CD8-positive, alpha-beta memory T cell (primary cell): Measurements from ENCODE around the gene TLE1. TPM values are rescaled to one million over a fixed set of nuclear protein-coding genes. Genes with fewer than 3 reads are reported as not detected.
"Not testable (repeated sequence)": the region's sequence is repeated elsewhere in the genome, so short reads cannot be mapped to it uniquely, and the experiment has no call there.

Experiments used
- CTCF ChIA-PET: fragments of 350-600 bp; sonication (Branson Sonifier 250); formaldehyde crosslinking; loops from one replicate; lab custom pipeline; 2021; ENCODE audit warnings: antibody characterized with exemption; lab: Charles Lee
- POLR2A ChIA-PET: fragments of 350-600 bp; sonication (Branson Sonifier 250); formaldehyde crosslinking; loops from one replicate; lab custom pipeline; 2021; ENCODE audit warnings: antibody characterized with exemption; lab: Charles Lee
- DNase-seq, 5 donors: peaks; one replicate each; pipeline versions ENCODE4 v3.0.0 to v3.0.0-alpha.2; 2020 to 2022; ENCODE audit warnings: mixed read lengths in 1 of 5
- H3K27ac ChIP-seq: one replicate; pipeline ENCODE4 v1.7.0; 2013; ENCODE audit warnings: low read depth, mild to moderate bottlenecking, low read length, moderate library complexity
- H3K27me3 ChIP-seq: 2 replicates; pipeline ENCODE4 v1.7.0; 2013; ENCODE audit warnings: low read length, mild to moderate bottlenecking; ENCODE audit not compliant: insufficient read depth, poor library complexity, severe bottlenecking
- H3K36me3 ChIP-seq: 2 replicates; pipeline ENCODE4 v1.7.0; 2013; ENCODE audit warnings: mild to moderate bottlenecking, low read length, moderate library complexity; ENCODE audit not compliant: insufficient read depth
- H3K4me1 ChIP-seq: 2 replicates; pipeline ENCODE4 v1.7.0; 2013; ENCODE audit warnings: mild to moderate bottlenecking, low read length, moderate library complexity; ENCODE audit not compliant: insufficient read depth
- H3K4me3 ChIP-seq: 2 replicates; pipeline ENCODE4 v1.7.0; 2013; ENCODE audit warnings: mild to moderate bottlenecking, low read length
- H3K9me3 ChIP-seq: 2 replicates; pipeline ENCODE4 v1.7.0; 2013; ENCODE audit warnings: mild to moderate bottlenecking, low read length
- H3K27ac Mint-ChIP-seq, 8 donors: one replicate each; pipeline ENCODE4 v1.8.0; 2020 to 2021; ENCODE audit warnings: mixed read lengths in 8 of 8, mild to moderate bottlenecking in 6 of 8, inconsistent platforms in 3 of 8, moderate library complexity in 3 of 8
- H3K27me3 Mint-ChIP-seq, 2 donors: one replicate each; pipeline ENCODE4 v1.8.0; 2020 to 2021; ENCODE audit warnings: mixed read lengths in 2 of 2, mild to moderate bottlenecking in 1 of 2, moderate library complexity in 1 of 2
- H3K36me3 Mint-ChIP-seq, 3 donors: one replicate each; pipeline ENCODE4 v1.8.0; 2020 to 2021; ENCODE audit warnings: mixed read lengths in 3 of 3, inconsistent platforms in 1 of 3, mild to moderate bottlenecking in 1 of 3
- H3K4me1 Mint-ChIP-seq, 3 donors: one replicate each; pipeline ENCODE4 v1.8.0; 2020 to 2021; ENCODE audit warnings: mixed read lengths in 3 of 3, inconsistent platforms in 1 of 3, mild to moderate bottlenecking in 1 of 3
- H3K4me3 Mint-ChIP-seq, 7 donors: one replicate each; pipeline ENCODE4 v1.8.0; 2020 to 2021; ENCODE audit warnings: mixed read lengths in 7 of 7, mild to moderate bottlenecking in 6 of 7, moderate library complexity in 4 of 7, inconsistent platforms in 2 of 7
- H3K9me3 Mint-ChIP-seq, 5 donors: one replicate each; pipeline ENCODE4 v1.8.0; 2020 to 2022; ENCODE audit warnings: mixed read lengths in 5 of 5, mild to moderate bottlenecking in 3 of 5, moderate library complexity in 2 of 5, inconsistent platforms in 1 of 5
- polyA plus RNA-seq: library from polyadenylated mRNA; unstranded; fragments of 300-500 nt; fragmentation: Illumina TruSeq; gene quantifications from one replicate; pipeline ENCODE4 v1.2.3, GENCODE V29; 2021
- total RNA-seq, 2 experiments: library from RNA; stranded (reverse); gene quantifications; one replicate each; pipeline ENCODE4 v1.2.3, GENCODE V29; 2021

The TLE1 gene
- total and polyA plus RNA-seq, 3 experiments from 2014 or later, result 0.13 to 25.1 (median 0.33) TPM

DNA sequence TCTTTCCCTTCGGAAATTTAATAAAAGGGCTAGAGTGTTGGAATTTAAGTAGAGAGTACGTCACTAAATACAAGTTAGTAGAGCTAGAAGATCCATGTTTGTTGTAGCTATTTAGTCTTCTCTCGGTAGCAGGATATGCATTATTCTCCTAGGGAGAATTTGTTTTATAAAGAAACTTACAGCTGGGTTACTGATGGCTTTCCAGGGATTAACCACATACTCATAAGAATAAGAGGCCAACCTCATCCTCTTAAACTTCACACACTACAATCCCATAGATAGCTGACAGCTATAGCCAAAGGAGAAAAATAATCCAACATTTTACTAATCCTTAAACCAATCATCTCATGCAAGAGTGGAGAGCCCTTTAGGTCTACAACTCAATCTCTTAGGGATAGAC, 43.0 kb downstream of the TLE1 start:
- H3K4me1 ChIP-seq, result no peaks in the 10 kb centered on the region
- CTCF ChIA-PET, result no interaction called here
- no peaks in the 10 kb centered on the region for H3K9me3 Mint-ChIP-seq
- no peak overlapping the region for H3K27ac Mint-ChIP-seq
- no peak overlapping the region for H3K4me3 Mint-ChIP-seq
- no peaks in the 10 kb centered on the region for H3K9me3 ChIP-seq
- no peak for DNase-seq
- no peaks in the 10 kb centered on the region for H3K36me3 Mint-ChIP-seq
- no peak overlapping the region for H3K27ac ChIP-seq
- H3K27me3 Mint-ChIP-seq, result no peaks in the 10 kb centered on the region
- POLR2A ChIA-PET, result no interaction called here
- no peak overlapping the region for H3K4me3 ChIP-seq
- no peaks in the 10 kb centered on the region for H3K36me3 ChIP-seq
- peaks cover 0 to 3% (median 0%) of the 10 kb centered on the region in 3 donors for H3K4me1 Mint-ChIP-seq
- H3K27me3 ChIP-seq, result no peaks in the 10 kb centered on the region

DNA sequence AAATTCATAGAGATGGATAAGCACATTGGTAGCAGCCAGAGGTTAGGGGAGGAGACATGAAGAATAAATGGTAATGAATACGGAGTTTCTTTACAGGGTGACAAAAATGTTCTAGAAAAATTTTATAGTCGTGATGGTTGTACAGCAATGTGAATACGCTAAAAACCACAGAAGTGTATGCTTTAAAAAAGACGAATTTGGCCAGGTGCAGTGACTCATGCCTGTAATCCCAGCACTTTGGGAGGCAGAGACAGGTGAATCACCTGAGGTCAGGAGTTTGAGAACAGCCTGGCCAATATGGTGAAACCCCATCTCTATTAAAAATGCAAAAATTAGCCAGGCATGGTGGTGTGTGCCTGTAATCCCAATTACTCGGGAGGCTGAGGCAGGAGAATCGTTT, 44.8 kb downstream of the TLE1 start:
- CTCF ChIA-PET, H3K4me1 ChIP-seq, H3K36me3 Mint-ChIP-seq, H3K9me3 Mint-ChIP-seq, H3K27me3 ChIP-seq, H3K4me3 Mint-ChIP-seq, H3K9me3 ChIP-seq, H3K27me3 Mint-ChIP-seq, H3K4me1 Mint-ChIP-seq, H3K27ac ChIP-seq, H3K27ac Mint-ChIP-seq, POLR2A ChIA-PET, H3K36me3 ChIP-seq, DNase-seq, H3K4me3 ChIP-seq: not testable (repeated sequence)

DNA sequence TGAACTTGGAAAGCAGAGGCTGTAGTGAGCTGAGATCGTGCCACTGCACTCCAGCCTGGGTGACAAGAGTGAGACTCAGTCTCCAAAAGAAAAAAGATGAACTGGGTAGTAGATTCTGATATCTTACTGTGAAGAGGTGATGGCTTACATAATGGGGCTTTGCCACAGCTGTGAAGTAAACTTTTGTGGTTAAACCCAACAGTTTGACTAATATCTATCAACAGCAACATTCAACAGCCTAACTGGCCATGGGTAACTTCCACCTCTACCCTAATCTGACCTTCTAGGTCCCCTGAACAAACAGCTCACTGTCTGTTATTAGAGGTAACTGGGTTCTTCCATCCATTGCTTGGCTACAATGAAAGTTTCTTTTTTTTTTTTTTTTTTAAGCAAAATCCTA, 52.1 kb downstream of the TLE1 start:
- no peak overlapping the region for H3K4me3 ChIP-seq
- no peaks in the 10 kb centered on the region for H3K27me3 ChIP-seq
- no peak overlapping the region for H3K4me3 Mint-ChIP-seq
- no peaks in the 10 kb centered on the region for H3K36me3 Mint-ChIP-seq
- no peak overlapping the region for H3K27ac Mint-ChIP-seq
- no peaks in the 10 kb centered on the region for H3K27me3 Mint-ChIP-seq
- CTCF ChIA-PET, result no interaction called here
- H3K4me1 Mint-ChIP-seq, result peaks cover 0 to 1% (median 0%) of the 10 kb centered on the region in 3 donors
- H3K9me3 ChIP-seq, result no peaks in the 10 kb centered on the region
- no peaks in the 10 kb centered on the region for H3K36me3 ChIP-seq
- peaks cover 0 to 9% (median 0%) of the 10 kb centered on the region in 5 donors for H3K9me3 Mint-ChIP-seq
- POLR2A ChIA-PET, result no interaction called here
- no peaks in the 10 kb centered on the region for H3K4me1 ChIP-seq
- DNase-seq, result no peak
- H3K27ac ChIP-seq, result no peak overlapping the region

DNA sequence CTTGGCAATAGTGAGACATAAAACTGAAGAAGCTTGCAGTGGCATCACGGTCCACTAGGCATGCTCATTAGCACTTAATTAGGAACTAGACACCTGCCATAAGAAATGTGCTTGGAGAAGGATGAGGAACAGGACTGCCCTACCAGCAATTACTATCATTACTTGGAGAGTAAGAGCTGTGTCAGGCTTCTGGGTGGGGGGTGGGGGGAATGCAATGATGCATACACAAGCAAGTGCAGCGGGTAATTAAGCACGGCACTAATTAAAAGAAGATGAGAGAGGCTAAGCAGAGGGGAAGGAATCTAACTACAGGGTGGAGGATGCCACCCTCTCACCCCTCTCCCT, 53.1 kb downstream of the TLE1 start:
- H3K36me3 Mint-ChIP-seq, result no peaks in the 10 kb centered on the region
- H3K9me3 ChIP-seq, result no peaks in the 10 kb centered on the region
- H3K9me3 Mint-ChIP-seq, result peaks cover 0 to 9% (median 0%) of the 10 kb centered on the region in 5 donors
- H3K36me3 ChIP-seq, result no peaks in the 10 kb centered on the region
- no peaks in the 10 kb centered on the region for H3K27me3 ChIP-seq
- peaks cover 0 to 1% (median 0%) of the 10 kb centered on the region in 3 donors for H3K4me1 Mint-ChIP-seq
- H3K4me3 Mint-ChIP-seq, result no peak overlapping the region
- H3K4me3 ChIP-seq, result no peak overlapping the region
- no peak for DNase-seq
- ChIA-PET POLR2A (no interaction called here), CTCF (no interaction called here)
- no peak overlapping the region for H3K27ac ChIP-seq
- H3K27ac Mint-ChIP-seq, result no peak overlapping the region
- H3K4me1 ChIP-seq, result no peaks in the 10 kb centered on the region
- no peaks in the 10 kb centered on the region for H3K27me3 Mint-ChIP-seq

DNA sequence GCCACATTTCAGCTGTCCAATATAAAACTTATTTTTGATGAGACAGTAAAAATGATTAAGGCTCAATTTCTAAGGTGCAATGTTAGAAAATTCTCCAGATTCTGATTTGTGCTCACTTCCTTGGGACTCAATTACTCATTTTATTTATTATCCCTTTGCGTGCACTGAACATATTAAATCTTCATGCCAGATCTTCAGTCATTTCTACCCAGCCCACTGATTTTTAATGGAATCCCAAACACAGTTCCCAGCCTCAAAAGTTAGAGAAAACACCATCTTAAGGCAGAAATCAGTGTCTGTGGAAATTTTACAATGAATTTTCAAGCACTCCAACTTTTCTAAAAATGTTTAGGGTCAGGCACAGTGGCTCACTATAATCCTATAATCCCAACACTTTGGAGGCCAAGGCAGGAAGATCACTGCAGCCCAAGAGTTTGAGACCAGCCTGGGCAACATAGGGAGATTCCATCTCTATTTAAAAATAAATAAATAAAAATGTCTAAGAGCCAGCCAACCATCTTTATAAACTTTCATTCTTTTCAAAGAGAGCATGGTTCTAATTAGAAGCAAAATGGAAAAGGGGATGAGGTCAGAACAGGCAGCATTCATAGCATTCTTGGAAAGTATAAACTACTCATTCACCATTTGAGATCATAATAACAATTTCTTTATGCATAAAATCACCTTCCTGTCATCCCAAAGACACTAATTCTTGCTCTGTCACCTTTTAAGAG, 53.7 kb downstream of the TLE1 start:
- ChIA-PET POLR2A (no interaction called here), CTCF (no interaction called here)
- Mint-ChIP-seq H3K27me3 (no peaks in the 10 kb centered on the region), H3K4me1 (peaks cover 0 to 1% (median 0%) of the 10 kb centered on the region in 3 donors), H3K27ac (no peak overlapping the region), H3K36me3 (no peaks in the 10 kb centered on the region), H3K9me3 (peaks cover 0 to 9% (median 0%) of the 10 kb centered on the region in 5 donors), H3K4me3 (no peak overlapping the region)
- DNase-seq, result no peak
- no peaks in the 10 kb centered on the region for H3K36me3 ChIP-seq
- H3K9me3 ChIP-seq, result no peaks in the 10 kb centered on the region
- H3K27me3 ChIP-seq, result no peaks in the 10 kb centered on the region
- no peak overlapping the region for H3K27ac ChIP-seq
- no peak overlapping the region for H3K4me3 ChIP-seq
- no peaks in the 10 kb centered on the region for H3K4me1 ChIP-seq

- Mint-ChIP-seq H3K9me3 (peaks cover 0 to 9% (median 0%) of the 10 kb centered on the region in 5 donors), H3K4me1 (peaks cover 0 to 1% (median 0%) of the 10 kb centered on the region in 3 donors), H3K36me3 (no peaks in the 10 kb centered on the region), H3K27me3 (no peaks in the 10 kb centered on the region), H3K27ac (no peak overlapping the region), H3K4me3 (no peak overlapping the region)
- Histone ChIP-seq H3K4me1 (no peaks in the 10 kb centered on the region), H3K36me3 (no peaks in the 10 kb centered on the region), H3K9me3 (no peaks in the 10 kb centered on the region), H3K4me3 (no peak overlapping the region), H3K27ac (no peak overlapping the region), H3K27me3 (no peaks in the 10 kb centered on the region)
- ChIA-PET CTCF (no interaction called here), POLR2A (no interaction called here)
- no peak for DNase-seq
Measured at GRCh38 chr9:81634915-81635516, 54.3 kb downstream of the TLE1 start.

DNA sequence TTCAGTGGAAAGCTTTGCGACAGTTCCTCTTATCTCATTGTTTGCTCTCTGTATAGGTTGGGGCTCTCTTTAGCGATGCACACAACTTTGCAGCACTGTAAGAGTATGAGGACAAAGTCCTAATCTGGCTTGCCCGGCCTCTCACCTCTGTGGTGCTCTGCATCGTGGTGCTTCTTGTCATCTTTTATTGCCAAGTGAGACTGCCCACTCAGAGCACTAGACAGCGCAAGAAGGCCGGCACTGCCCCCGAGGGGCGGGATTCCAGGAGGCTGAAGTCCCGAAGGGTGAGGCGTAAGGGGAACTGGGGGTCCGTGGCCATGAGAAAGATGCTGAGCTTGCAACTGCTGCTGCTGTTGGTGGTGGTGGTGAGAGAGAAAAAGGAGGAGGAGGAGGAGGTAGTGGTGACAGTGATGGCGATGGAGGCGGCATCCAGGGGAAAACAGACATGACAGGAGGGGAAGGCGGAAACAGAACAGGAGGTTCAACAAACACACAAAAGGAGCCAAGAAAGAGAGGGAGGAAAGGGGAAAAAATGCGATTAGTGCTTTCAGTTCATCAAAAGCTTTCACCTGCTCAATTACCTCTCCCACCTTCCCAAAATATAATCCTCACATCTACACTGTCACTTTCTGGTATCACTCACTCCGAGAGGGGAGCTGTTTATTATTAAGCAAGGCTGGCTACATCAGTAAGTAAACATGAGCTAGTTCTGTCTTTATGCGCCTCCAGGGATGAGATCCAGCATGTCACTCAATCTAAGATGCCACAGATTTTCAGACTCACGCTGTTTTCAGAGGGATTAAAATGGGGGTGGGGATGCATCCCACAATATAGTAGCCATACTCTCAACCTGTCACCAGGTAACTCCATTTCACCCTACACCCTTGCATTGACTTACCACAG, 55.1 kb downstream of the TLE1 start:
- Mint-ChIP-seq H3K27ac (no peak overlapping the region), H3K36me3 (no peaks in the 10 kb centered on the region), H3K4me1 (no peaks in the 10 kb centered on the region), H3K9me3 (peaks cover 0 to 8% (median 0%) of the 10 kb centered on the region in 5 donors), H3K27me3 (no peaks in the 10 kb centered on the region), H3K4me3 (no peak overlapping the region)
- ChIA-PET POLR2A (no interaction called here), CTCF (no interaction called here)
- Histone ChIP-seq H3K4me3 (no peak overlapping the region), H3K36me3 (no peaks in the 10 kb centered on the region), H3K9me3 (no peaks in the 10 kb centered on the region), H3K27me3 (no peaks in the 10 kb centered on the region), H3K4me1 (no peaks in the 10 kb centered on the region), H3K27ac (no peak overlapping the region)
- no peak for DNase-seq

DNA sequence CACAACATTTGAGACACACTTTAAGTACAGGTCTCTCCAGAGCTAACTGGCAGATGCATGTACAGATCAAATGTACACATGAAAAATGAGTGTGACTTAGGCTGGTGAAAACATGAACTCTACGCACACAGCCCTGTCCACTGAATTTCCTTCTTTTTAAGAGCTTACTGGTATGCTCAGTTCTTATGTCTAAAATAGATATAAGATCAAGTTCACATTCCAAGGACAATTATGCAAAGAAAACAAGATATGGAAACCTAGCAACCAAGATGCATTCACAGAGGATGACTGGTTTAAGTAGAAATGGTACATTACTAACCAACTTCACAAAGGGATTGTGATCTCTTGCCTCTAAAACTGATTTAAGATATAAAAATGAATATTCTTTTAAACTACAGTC, 56.7 kb downstream of the TLE1 start:
- Histone ChIP-seq H3K36me3 (no peaks in the 10 kb centered on the region), H3K27ac (no peak overlapping the region), H3K9me3 (no peaks in the 10 kb centered on the region), H3K27me3 (no peaks in the 10 kb centered on the region), H3K4me3 (no peak overlapping the region), H3K4me1 (no peaks in the 10 kb centered on the region)
- Mint-ChIP-seq H3K9me3 (peaks cover 0 to 6% (median 0%) of the 10 kb centered on the region in 5 donors), H3K4me3 (no peak overlapping the region), H3K27me3 (no peaks in the 10 kb centered on the region), H3K36me3 (no peaks in the 10 kb centered on the region), H3K27ac (no peak overlapping the region), H3K4me1 (no peaks in the 10 kb centered on the region)
- ChIA-PET POLR2A (no interaction called here), CTCF (no interaction called here)
- no peak for DNase-seq
